ENCODE measurements around the gene ABHD14A.

ABHD14A gene

DNA sequence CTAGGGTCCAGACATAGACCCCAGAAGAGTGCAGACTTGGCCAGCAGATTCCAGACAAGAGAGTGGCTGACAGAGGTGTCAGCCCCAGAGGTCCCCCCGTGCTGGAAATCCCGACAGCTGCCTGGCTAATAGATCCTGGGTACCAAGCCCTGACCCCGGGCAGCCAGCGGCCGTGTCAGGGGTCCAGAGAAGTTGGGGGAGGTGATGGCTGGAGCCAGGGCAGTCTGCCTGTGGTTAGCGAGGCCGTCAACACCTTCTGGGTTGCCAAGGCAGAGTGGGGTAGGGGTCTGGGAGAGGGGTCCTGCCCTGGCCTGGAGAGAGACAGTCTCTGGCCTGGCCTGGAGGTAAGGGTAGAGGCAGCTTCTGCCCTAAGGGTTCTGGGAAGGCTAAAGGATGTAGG, 45.9 kb downstream of the ABHD14A start:
- DNase-seq (ENCODE audit: low spot score): no peak

DNA sequence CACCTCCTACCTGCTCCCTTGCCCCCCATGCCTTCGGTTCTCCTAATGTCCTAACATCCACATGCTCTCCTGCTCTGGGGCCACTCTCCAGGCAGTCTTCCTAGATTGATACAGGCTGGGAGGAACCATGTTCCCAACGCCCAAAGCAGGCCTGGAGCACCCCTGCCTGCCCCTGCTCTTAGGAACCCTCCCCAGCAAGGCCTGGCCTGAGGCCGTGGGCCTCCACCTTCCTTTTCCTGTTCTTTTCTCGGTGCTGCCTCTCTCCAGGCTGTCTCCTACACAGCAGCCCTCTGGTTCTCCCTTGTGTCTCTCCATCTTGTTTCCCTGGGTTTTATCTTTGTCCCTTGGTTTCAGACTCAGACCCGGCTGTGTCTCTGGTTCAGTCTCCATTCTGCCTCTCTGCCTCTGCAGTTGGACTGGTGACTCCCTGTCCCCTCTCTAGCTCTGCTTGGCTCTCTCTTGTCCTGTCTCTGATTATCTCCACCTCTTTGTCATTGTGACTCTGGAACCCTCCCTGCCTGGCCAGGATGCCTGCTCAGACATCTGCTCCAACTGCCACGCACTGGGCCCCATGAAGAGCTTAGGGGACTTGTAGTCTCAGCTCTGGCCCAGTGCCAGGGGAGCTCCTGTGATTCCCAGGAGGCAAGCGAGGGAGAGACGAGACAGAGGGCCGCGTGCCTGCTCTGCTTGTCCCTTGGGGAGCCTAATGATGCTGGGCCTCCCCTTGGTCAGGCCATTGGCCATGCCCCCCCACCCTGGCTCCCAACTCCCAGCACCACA, 46.8 kb downstream of the ABHD14A start:
- no peak for DNase-seq (ENCODE audit: low spot score)

- DNase-seq (ENCODE audit: low spot score): no peak
Observed at GRCh38 chr3:52022323-52023100, 47.6 kb downstream of the ABHD14A start.

DNA sequence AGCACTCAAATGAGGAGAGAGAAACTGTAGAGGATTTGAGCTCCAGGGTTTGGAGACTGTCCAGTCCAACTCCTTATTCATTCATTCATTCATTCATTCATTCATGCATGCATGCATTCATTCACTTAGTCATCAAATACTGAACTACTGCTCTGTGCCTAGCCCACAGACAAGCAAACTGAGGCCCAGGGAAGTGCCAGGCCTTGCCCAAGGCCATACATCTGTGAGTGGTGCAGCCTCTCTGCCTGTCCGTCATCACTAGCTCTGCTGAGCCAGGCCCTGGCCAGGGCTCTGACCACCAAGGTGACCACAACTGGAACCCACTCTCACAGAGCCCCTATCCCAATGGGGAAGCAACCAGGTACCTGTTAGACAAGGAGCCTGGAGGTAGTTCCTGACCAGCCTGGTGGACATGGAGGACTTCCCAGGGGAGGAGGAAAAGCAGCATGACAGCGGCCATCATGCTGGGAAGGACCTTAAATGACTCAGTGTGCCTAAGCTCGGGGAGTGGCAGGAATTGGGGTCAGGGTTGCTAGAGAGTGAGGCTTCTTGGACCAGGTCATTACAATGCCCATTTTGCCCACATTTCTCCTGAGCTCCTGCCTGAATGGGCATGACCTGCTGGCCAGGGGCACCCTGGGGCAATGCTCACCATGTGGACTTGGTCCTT, 48.4 kb downstream of the ABHD14A start:
- DNase-seq (ENCODE audit: low spot score): no peak

- DNase-seq (ENCODE audit: low spot score): no peak
Observed at GRCh38 chr3:52023860-52024764, 49.2 kb downstream of the ABHD14A start.

GRCh38 chr3:52024765-52025452, 50.0 kb downstream of the ABHD14A start:
- DNase-seq (ENCODE audit: low spot score): no peak

GRCh38 chr3:52025453-52025852, 50.6 kb downstream of the ABHD14A start:
- DNase-seq (ENCODE audit: low spot score): no peak

DNA sequence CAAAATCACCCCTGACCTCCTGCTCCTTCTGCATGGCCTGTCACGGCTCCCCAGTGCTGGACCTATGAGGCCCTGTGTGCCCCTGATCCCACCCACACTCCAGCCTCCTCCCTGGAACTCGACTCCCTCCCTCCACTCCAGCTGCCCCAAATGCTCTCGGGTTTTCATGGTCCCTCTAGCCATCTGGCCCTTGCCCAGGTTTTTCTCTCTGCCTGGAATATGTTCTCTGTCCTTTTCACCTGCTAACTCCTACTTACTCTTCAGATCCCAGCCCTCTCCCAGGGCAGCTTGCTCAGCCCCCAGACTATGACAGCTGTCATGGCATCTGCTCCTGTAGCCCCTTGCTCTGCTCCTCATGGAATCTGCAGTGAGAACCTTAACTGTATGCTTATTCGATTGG, 51.2 kb downstream of the ABHD14A start:
- no peak for DNase-seq (ENCODE audit: low spot score)

GRCh38 chr3:52028572-52028971, 53.7 kb downstream of the ABHD14A start:
- DNase-seq (ENCODE audit: low spot score): no peak

DNA sequence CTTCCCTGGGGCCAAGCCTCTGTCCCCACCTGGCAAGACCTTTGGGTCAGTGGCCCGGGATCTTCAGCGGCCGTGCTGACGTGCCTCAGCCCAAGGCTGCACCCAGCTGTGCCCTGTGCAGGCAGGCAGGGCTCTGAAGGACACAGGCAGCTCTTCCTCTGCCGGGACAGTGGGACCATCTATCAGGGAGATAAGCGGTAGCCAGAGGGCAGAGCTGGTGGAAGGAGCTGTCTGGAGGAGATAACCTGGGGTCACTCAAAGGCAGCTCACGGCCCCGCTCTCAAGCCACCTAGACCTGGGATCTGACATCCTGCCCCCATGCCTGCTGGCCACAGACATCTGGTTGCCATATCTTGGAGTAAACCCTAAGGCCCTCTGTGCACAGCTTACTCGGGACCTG, 54.2 kb downstream of the ABHD14A start:
- DNase-seq (ENCODE audit: low spot score): no peak

DNA sequence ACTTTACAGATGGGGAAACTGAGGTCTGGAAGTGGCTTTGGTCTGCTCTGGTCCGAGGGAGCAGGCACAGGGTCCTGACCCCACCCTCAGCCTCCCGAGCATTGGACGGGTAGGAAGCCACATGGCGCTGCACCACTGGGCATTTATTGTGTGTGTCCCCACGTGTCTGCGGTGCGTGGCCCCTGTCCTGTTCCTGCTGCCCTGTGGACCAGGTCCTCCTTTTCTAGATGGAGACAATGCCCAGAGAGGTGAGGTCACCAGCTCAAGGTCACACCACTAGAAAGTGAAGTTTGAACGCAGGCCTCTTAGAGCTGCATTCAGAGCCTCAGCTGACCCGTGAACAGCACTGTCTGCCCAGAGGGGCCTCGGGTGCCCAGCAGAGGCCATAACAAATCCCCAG, 54.7 kb downstream of the ABHD14A start:
- DNase-seq (ENCODE audit: low spot score): no peak

Measured in hematopoietic multipotent progenitor cell treated with erythropoietin and hydrocortisone succinate and interleukin-3 and kit ligand, for 15 days (in vitro differentiated cells).